Esophagus squamous epithelium (tissue), 4 donors: ENCODE measurements around the gene ARTN.

Experiments
- CTCF ChIP-seq, 6 experiments: fragments of 450-650 bp in 4 of 6; fragments of 200-600 bp in 2 of 6; sonication (generic) in 2 of 6; IDR thresholded peaks; one replicate each; pipeline ENCODE4 v1.5.1; 2016 to 2019; ENCODE audit warnings: antibody characterized with exemption in 6 of 6, mild to moderate bottlenecking in 4 of 6, moderate library complexity in 4 of 6
- POLR2A ChIP-seq, 4 donors: fragments of 450-650 bp; IDR thresholded peaks; one replicate each; pipeline ENCODE4 v1.6.1; 2017; ENCODE audit warnings: antibody characterized with exemption in 4 of 4, mild to moderate bottlenecking in 4 of 4, moderate library complexity in 3 of 4

- TF ChIP-seq CTCF (IDR thresholded peaks at IDR 0.05) = no peak
- no peak for TF ChIP-seq POLR2A (IDR thresholded peaks at IDR 0.05)
Observed at GRCh38 chr1:43913051-43913501, 20.5 kb upstream of the ARTN start.
